HG03025 (cell line): ENCODE data around the gene MLPH.
"Not testable (repeated sequence)": the region's sequence is repeated elsewhere in the genome, so short reads cannot be mapped to it uniquely, and the experiment has no call there.

Source experiments
- ATAC-seq: cut with Tn5 transposase; IDR thresholded peaks from one replicate; pipeline ENCODE4 v1.9.1; 2021; ENCODE audit warnings: mild to moderate bottlenecking, moderate library complexity; ENCODE audit not compliant: unreplicated experiment, low FRiP score

MLPH gene

DNA sequence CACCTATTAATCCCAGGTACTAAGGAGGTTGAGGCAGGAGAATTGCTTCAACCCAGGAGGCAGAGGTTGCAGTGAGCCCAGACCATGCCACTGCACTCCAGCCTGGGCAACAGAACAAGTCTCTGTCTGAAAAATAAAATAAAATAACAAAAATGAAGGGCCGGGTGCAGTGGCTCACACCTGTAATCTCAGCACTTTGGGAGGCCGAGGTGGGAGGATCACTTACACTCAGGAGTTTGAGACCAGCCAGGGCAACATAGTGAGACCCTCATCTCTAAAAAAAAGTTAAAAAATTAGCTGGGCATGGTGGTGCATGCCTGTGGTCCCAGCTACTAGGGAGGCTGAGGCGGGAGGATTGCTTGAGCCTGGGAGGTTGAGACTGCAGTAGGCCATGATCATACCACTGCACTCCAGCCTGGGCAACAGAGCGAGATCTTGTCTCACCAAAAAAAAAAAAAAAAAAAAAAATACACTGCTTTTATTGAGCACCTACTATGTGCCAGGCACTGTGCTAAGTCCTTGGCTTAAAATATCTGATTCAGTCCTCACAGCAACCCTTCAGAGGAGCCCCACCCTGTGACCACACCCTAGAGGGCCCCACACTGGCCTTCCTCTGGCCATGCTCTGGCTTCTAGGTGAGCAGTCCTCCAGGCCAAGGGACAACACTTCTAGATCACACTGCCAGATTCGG, 108.9 kb downstream of the MLPH start:
- not testable (repeated sequence) for ATAC-seq

DNA sequence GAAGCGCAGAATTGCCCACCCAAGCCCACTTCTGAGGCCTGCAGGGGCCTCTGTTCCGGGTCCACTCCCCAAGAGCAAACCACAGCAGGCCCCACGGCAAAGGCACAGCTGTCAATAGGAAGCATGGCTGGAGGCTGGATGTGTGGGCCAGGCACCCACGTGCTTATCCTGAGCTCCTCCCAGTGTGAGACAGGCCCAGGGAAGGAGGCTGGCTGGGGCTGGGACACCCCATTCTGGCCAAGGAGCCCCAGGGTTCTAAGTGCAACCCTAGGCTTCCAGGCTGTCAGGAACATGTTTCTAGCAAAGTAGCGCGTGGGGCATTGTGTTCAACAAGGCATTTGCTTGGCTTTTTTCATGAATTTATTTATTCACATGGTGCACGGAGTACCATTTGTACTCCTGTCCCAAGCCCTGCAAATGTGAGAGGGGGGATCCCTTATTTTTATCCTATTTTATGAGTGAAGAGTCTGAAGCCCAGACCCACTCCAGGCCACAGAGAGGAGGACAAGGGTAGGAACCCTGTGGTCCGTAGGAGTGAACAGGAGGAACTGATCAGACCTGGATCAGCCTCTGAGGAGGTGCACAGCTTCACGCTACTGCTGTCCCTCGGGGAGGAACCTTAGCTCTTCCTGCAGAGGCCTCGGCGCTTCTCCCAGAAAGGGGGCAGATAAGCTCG, 109.6 kb downstream of the MLPH start:
- no peak for ATAC-seq

DNA sequence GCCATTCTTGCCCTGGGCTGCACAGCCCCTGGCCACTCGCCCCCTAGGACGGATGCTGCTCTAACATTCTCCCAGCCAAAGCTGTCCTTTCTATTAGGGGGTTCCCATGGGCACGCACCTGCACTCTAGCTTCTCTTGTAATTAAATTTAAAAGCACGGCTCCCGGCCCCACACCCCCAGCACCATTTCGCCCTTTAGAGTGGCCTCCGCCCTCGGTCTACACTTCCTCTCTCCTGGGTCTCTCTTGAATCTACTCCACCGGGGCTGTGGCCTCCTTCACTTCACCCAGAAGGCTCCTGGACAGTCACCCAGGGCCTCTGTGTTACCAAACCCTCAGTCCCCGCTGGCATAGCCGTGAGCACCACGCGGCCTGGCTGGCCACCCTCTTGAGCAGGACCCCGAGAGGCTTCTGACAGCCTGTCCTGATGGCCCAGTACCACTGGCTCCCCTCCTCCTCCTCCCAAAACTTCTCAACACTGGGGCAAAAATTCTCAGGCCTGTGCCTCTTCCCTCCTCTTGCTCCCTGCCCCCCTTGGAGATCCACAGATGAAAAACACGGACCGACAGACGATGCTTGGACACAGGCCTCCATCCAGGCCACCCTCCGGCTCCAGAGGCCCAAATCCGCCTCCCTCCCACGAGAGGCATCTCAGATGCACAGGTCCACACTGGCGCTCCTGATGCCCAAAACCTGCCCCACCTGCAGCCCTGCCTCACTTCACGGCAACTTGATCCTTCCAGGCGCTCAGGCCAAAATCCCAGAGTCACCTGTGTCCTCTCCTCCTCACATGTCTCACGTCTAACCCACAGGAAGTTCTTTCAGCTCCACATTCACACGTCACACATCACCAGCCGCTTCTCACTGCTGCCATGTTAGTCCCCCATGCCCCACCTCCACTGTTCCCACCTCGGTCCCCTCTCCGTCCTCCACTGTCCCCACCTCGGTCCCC, 110.4 kb downstream of the MLPH start:
- no peak for ATAC-seq

DNA sequence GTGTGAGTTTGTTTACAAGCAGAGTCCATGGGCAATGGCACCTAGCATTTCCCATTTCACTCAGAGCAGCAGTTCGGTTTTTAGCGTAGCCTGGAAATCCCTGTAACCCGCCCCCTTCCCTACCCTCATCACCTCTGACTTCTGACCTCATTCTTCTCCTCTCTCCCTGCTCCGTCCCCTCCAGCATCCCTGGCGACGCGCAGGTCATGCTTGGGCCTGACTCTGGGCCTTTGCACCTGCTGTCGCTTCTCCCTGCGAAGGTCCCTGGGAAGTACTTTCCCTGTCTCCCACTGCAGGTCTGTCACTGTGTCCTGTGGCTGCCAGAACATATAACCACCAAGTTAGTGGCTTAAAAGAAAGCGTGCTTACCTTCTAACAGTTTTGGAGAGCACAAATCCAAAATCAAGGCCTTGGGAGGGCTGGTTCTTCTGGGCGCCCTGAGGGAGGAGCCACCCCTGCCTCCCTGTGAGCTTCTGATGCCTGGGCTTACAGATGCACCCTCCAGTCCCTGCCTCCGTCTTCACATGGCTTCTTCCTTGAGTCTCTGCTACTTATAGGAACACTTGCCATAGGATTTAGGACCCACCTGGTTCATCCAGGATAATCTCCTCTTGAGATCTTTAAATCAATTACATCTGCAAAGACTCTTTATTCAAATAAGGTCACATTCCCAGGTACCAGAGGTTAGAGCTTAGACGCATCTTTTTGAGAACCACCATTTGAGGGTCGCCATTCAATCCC, 111.6 kb downstream of the MLPH start:
- ATAC-seq, result no peak

DNA sequence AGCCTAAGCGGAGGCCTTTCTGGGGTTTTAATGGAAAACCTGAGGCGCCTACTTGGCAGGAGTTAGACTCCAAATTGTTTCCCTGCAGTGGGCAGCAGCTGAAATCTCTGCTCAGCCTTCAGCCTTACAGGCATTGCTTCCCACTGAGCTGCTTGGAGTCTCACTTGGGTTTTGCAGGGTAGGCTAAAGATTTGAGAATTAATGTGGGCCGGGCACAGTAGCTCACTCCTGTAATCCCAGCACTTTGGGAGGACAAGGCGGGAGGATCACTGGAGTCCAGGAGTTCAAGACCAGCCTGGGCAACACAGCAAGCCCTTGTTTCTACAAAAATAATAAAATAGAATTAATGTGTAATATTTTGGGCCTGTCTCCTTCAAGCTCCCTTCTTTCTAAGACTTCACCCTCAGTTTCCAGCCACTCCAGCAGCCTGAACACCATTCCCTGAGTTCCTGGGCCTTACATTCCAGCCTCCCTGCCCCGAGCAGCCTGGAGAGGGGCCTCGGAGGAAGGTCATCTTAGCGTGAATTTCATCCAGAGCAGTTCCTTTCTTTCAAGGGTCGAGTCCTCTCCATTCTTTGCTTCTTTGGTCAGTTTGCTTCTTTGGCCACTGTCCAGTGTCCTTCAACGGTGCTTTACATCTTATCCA, 112.5 kb downstream of the MLPH start:
- ATAC-seq, result no peak

DNA sequence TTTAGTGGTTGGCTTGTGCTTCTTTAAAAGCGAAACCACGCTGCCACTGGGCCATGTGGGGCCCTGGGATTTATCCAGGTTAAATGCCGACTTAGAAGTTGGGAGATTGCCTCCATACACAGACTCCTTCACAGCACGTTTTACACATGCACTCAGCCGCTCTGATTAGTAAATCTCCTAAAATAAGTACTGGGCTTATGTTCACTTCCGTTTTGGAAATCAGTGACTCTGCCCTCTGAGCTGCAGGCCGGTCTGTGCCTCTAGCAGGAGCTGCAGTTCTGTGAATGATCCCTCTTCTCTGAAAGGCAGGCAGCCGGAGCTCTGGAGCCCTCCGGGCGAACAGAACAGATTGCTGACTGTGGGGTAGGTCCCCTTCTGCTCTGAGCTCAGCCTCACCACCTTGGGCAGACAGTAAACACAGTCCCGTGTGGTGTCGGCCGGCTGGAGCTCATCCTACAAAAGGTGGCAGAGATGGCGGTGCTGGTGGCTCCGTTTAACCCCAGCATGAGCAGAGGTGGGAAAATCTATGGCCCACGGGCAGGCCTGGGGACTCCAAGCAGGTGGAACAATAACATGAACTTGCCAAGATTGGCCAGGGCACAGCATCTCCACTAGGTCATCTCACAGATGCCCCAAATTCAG, 113.3 kb downstream of the MLPH start:
- no peak for ATAC-seq

DNA sequence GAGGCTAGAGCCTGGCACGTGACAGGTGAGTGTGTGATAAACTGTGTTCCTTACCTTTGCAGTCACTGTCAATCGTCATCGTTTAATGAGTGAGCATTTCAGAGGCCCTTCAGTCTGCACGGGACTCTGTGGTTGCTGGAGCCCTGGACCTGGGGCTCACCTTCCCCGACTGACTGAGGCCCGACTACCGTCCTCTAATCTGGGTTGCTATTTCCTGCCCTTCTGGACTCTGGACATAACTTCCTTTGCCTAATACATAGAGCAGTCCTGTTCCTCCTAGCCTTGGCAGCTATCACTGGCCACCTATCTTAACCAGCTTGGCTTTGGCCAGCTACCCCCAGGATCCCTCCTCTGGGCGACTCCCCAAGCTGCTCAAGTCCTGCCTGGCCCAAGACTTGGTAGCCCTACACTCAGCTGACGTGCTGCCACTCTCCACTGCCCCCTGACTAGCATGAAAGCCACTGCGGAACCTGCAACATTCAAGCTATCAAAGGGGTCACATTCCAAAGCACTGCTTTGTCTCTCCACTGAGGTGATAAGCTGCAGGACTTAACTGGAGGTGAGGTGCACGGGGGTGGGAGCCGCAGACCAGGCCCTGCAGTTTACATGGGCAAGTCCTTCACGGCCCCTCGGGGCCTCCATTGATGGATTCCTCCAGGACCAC, 114.5 kb downstream of the MLPH start:
- ATAC-seq, result no peak

DNA sequence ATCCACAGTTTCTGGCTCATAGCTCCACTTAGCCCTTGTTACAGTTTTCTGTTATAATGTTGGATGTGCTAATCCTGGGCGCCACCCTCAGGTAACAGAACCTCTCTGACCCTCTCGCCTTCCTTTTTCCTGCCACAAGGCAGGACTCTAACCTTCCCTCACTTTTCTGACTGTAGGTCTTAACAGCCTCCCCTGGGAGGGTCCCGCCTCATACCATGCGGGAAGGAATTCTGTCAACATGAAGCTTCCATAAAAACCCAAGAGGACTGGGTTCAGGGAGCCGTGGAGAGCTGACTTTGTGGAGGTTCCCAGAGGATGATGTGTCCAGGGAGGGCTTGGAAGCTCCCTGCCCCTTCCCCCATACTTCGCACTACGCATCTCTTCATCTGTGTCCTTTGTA, 115.4 kb downstream of the MLPH start:
- no peak for ATAC-seq

DNA sequence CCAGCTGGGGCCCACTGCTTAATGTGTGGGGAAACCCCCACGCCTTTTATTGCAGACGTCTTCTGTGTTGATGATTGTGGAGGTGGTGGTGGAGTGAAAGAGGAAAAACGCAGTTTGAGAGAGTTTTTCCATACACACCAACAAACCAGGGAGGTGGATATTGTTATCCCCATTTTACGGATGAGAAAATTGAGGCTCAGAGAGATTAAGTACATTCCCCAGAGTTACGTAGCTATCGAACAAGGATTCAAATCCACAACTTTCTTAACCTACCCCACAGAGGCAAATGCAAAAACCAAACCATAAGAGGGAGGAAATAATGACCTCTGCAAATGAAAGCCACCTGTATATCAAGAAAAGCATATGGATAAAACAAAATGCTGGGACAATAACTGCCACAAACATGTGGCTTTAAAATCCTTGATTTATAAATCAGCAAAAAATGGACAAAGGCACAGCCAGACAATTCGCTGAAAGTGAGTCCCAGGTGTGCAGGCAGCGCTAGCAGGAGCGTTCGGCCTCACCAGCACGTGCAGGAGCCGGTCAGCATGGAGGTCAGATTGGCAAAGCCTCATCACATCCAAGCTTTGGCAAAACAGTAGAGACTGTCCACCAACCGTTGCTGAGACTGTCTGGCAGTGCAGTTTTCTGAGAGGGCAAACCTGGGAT, 116.1 kb downstream of the MLPH start:
- ATAC-seq, result no peak

DNA sequence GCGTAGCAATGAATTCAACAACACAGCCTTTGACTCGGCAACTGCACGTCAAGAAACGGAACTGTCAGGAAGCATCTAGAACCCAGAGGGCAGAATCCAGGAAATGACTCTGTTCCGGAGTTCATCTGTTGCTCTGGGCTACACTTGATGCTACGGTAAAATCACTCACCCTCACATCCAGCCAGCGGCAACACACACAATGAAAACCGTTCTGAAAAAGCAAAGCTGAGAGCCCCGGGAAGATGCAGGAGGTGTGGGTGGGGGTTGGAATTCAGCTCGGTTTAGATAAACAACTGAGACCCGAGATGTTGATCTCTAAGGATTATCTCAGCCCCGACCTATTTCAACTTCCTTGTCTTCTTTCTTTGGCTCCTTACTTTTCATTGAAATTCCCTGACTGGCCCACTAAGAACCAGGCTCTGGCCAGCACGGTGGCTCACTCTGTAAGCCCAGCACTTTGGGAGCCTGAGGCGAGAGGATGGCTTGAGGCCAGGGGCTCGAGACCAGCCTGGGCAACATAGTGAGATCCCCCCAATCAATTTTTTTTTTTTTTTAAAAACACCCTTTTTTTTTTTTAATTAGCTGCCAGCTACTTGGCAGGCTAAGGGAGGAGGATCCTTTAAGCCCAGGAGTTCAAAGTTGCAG, 116.8 kb downstream of the MLPH start:
- no peak for ATAC-seq

DNA sequence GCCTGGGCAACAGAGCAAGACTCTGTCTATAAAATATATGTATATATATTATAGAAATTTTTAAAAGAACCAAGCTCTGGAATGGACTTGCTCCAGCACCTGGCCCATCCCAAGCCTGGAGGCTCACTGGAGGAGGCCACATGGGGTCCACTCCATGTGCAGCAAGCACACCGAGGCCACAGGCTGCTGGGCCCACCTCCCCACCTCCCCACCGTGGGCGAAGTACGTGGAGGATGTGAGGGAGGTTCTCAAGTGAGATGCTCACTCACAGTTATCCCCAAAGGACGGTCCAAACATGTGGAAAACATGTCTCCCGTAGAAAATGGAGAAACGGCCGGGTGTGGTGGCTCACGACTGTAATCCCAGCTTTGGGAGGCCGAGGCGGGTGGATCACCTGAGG, 117.3 kb downstream of the MLPH start:
- ATAC-seq, result no peak
